ENCODE results near the gene SNAPC5. TPM values are rescaled to one million over a fixed set of nuclear protein-coding genes. Genes with fewer than 3 reads are reported as not detected.

Gene SNAPC5
- total and polyA plus RNA-seq, 2 of the 8 experiments (the other 6 are each of a cell fraction or from before 2014, with no cell fraction given): 18.7 to 23.1 TPM

Small RNA genes within 50 kb of the gene (microRNA-seq; reads per million reads assigned to microRNA genes)
- 0 reads per million in 2 experiments for gene MIR4512 (ENCODE audit: borderline microRNAs expressed in 2 of 2, borderline number of aligned reads in 2 of 2, borderline replicate concordance in 1 of 2)

Small RNA genes within 50 kb of the gene (small RNA-seq; reads per million reads assigned to genes)
- gene MIR4512 (ENCODE audit: insufficient read depth): not detected
- gene RF01159 (ENCODE audit: insufficient read depth): not detected
- gene SNORD16 (ENCODE audit: insufficient read depth): not detected
- not detected for gene SNORD18A (ENCODE audit: insufficient read depth)
- not detected for gene SNORD18B (ENCODE audit: insufficient read depth)
- not detected for gene SNORD18C (ENCODE audit: insufficient read depth)

Other genes with a start within 250 kb of the SNAPC5 start
- 3.5 and 4.4 TPM in 2 replicates for gene MEGF11, start 244.0 kb downstream of the SNAPC5 start, total RNA-seq (2021; fragmentation: NEBNext Ultra II Directional; extraction: Animal tissue kit (Norgen Biotek cat#: 25700))
- gene MEGF11, start 244.0 kb downstream of the SNAPC5 start, polyA plus RNA-seq (2011; rRNA removed): 4.8 and 5.9 TPM in 2 replicates
- gene DIS3L, start 204.2 kb downstream of the SNAPC5 start, total RNA-seq (2021; fragmentation: NEBNext Ultra II Directional; extraction: Animal tissue kit (Norgen Biotek cat#: 25700)): 25.0 and 31.2 TPM in 2 replicates
- gene DIS3L, start 204.2 kb downstream of the SNAPC5 start, polyA plus RNA-seq (2011; rRNA removed): 5.5 and 8.7 TPM in 2 replicates
- 23.5 and 24.7 TPM in 2 replicates for gene TIPIN, start 141.1 kb downstream of the SNAPC5 start, total RNA-seq (2021; fragmentation: NEBNext Ultra II Directional; extraction: Animal tissue kit (Norgen Biotek cat#: 25700))
- gene TIPIN, start 141.1 kb downstream of the SNAPC5 start, polyA plus RNA-seq (2011; rRNA removed): 8.2 and 8.5 TPM in 2 replicates
- 70.4 and 78.2 TPM in 2 replicates for gene MAP2K1, start 110.8 kb downstream of the SNAPC5 start, total RNA-seq (2021; fragmentation: NEBNext Ultra II Directional; extraction: Animal tissue kit (Norgen Biotek cat#: 25700))
- 38.9 and 54.7 TPM in 2 replicates for gene MAP2K1, start 110.8 kb downstream of the SNAPC5 start, polyA plus RNA-seq (2011; rRNA removed)
- 3,886 and 3,950 TPM in 2 replicates for gene RPL4, start 7.1 kb upstream of the SNAPC5 start, total RNA-seq (2021; fragmentation: NEBNext Ultra II Directional; extraction: Animal tissue kit (Norgen Biotek cat#: 25700))
- gene RPL4, start 7.1 kb upstream of the SNAPC5 start, polyA plus RNA-seq (2011; rRNA removed): 3,376 and 3,973 TPM in 2 replicates
- gene ZWILCH, start 7.6 kb upstream of the SNAPC5 start, total RNA-seq (2021; fragmentation: NEBNext Ultra II Directional; extraction: Animal tissue kit (Norgen Biotek cat#: 25700)): 61.5 and 62.8 TPM in 2 replicates
- gene ZWILCH, start 7.6 kb upstream of the SNAPC5 start, polyA plus RNA-seq (2011; rRNA removed): 8.8 and 18.1 TPM in 2 replicates
- 6.2 and 6.4 TPM in 2 replicates for gene LCTL, start 68.2 kb upstream of the SNAPC5 start, total RNA-seq (2021; fragmentation: NEBNext Ultra II Directional; extraction: Animal tissue kit (Norgen Biotek cat#: 25700))
- gene LCTL, start 68.2 kb upstream of the SNAPC5 start, polyA plus RNA-seq (2011; rRNA removed): 5.5 and 7.1 TPM in 2 replicates
- 7.0 and 7.6 TPM in 2 replicates for gene SMAD6, start 204.5 kb upstream of the SNAPC5 start, total RNA-seq (2021; fragmentation: NEBNext Ultra II Directional; extraction: Animal tissue kit (Norgen Biotek cat#: 25700))
- gene SMAD6, start 204.5 kb upstream of the SNAPC5 start, polyA plus RNA-seq (2011; rRNA removed): 1.8 and 3.4 TPM in 2 replicates